Measurements from ENCODE around the gene HSFX4. TPM values are rescaled to one million over a fixed set of nuclear protein-coding genes. Genes with fewer than 3 reads are reported as not detected.
"Not testable (repeated sequence)": the region's sequence is repeated elsewhere in the genome, so short reads cannot be mapped to it uniquely, and the experiment has no call there.

HSFX4 gene
- total RNA-seq, 1 experiment from 2014 or later = not detected

DNA sequence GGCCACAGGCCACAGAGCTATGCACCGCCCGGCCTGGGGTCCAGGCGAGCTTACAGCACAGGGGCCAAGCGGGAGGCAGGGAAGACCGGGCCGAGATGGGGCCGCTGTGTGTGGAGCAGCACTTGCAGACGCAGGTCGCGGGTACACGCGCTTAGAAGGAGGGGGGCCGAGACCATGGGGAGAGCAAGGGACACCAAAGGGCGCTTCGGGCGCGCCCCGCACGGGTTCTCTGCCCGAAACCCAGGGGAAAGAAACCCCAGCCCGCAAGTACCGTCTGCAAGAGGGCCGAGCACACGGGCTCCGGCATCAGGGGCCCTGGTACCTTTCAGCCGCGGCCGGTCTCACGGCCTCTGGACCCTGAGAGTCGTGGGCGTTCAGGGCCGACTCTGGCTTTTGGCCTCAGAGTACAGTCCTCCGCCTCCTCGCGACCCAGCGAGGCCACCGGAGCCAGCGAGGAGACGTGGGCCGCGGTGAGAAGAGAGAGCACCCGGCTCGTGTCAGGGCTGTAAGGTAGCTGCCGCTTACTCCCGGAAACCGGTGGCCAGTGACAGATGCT, 8.6 kb downstream of the HSFX4 start:
- DNase-seq (ENCODE audit: low spot score) = no peak

DNA sequence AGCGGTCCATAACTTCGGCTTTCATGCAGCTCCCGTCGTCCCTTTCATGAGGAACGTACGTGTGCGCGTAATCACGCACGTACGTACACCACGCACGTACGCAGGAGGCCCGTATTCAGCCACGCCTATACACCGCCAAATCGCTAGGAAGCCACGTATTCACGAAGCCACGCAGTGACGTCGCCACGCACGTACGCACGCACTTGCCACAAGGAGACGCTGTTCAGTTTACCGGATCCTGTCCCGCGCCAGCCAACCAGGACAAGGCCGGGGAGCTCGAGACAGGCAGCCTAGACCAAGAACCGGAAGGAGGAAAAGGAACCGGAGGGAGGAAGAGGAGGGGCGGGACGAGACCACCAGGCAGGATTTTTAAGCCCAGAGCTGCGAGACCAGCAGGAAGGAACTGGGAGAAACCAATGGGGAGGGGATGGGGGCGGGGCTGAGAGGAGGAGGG, 9.1 kb downstream of the HSFX4 start, which contains the start of gene EOLA2:
TSS of gene EOLA2 (minus strand) at position 65 of the 454 bp plus-strand sequence. CDS start 4,617 bp downstream, outside the sequence.
- peak; percentile 97 for DNase-seq (ENCODE audit: low spot score)

DNA sequence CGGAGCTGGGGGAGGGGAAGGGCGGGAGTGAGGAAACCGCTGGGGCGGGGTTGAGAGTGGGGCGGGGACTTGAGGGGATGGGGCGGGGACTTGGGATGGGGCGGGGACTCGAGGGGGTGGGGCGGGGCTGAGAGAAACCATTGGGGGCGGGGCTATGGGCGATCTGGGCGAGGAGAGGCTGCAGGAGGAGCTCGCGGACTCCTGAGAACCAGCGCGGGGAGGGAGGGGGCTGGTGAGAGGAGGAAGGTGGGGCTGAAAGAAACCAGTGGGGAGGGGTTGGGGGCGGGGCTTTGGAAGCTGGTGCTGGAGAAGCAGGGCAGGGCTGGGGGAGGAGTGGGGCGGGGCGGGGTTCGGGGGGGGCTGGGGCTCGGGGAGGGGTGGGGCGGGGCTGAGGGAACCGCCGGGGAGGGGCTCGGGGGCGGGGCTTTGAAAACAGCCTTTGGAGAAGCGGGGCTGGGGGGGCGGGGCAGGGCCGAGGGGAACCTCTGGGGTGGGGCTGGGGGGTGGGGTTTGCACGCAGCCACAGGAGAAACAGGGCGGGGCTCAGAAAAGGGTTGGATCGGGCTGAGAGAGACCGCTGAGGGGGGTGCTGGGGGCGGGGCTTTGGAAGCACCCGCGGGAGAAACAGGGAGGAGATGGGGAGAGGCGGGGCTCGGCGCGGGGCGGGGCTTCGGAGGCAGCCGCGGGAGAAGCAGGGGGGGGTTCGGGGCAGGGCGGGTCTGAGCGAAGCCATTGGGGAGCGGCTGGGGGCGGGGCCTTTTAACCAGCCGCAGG, 9.7 kb downstream of the HSFX4 start:
- DNase-seq (ENCODE audit: low spot score) = peak; percentile 89

GRCh38 chrX:149939655-149939904, 10.2 kb downstream of the HSFX4 start:
- no peak for DNase-seq (ENCODE audit: low spot score)

- peak; percentile 98 for DNase-seq (ENCODE audit: low spot score)
Observed at GRCh38 chrX:149939905-149940673, 10.7 kb downstream of the HSFX4 start.

DNA sequence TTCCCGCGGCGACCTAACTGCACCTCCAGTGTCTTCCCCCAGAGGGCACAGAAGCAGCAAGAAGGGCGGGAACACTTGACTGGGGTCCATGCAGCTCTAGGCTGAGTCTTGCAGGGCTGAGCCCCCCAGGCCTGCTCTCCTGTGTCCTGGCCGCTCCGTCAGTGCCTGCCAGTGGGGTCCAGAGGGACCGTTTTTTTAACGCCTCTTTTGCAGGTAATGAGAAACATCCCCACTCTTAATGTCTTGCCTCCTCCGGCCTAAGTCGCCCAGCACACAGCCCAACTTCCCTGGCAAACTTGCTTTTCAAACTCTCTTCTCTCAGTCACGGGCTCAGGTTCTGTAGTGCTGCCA, 11.3 kb downstream of the HSFX4 start:
- not testable (repeated sequence) for DNase-seq (ENCODE audit: low spot score)

- DNase-seq (ENCODE audit: low spot score) = not testable (repeated sequence)
Observed at GRCh38 chrX:149945087-149945670, 15.8 kb downstream of the HSFX4 start.

DNA sequence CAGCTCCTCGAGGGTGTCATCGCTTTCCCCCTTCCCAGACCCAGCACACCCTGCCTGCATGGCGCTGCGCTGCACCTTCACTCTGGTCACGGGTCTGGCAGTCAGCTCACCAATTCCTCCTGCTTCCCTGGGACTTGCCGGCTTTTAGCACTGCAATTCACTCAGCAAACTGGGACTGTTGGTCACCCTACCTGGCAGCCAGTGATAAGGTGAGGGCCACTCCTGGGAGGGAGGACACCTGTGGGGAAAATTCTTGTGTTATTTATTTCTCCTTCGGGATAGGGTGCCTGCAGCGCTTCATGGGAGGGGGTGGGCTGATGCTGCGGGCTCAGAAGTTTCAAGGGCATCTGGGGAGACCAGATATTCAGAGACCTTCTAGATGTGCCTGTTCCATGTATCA, 16.4 kb downstream of the HSFX4 start:
- not testable (repeated sequence) for DNase-seq (ENCODE audit: low spot score)

DNA sequence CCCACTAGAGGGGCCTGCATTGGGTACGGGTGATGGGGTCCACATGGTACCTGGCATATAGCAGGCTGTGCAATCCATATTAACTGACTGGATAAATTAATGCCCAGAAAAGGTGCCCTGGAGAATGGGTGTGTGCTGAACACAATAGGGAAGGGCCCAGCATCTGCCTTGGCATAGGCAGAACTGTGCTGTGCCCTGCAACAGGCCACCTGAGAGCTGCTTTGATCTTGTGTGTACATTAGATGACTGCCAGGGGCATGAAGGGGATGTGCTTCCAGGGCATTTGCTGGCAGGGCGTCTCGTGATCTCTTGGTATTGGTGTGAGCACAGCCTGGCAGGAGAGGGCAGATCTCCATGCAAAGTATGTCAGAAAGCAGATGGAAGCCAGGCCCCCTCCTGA, 17.6 kb downstream of the HSFX4 start:
- DNase-seq (ENCODE audit: low spot score) = not testable (repeated sequence)

- DNase-seq (ENCODE audit: low spot score) = no peak
Observed at GRCh38 chrX:149948016-149948415, 18.6 kb downstream of the HSFX4 start.

DNA sequence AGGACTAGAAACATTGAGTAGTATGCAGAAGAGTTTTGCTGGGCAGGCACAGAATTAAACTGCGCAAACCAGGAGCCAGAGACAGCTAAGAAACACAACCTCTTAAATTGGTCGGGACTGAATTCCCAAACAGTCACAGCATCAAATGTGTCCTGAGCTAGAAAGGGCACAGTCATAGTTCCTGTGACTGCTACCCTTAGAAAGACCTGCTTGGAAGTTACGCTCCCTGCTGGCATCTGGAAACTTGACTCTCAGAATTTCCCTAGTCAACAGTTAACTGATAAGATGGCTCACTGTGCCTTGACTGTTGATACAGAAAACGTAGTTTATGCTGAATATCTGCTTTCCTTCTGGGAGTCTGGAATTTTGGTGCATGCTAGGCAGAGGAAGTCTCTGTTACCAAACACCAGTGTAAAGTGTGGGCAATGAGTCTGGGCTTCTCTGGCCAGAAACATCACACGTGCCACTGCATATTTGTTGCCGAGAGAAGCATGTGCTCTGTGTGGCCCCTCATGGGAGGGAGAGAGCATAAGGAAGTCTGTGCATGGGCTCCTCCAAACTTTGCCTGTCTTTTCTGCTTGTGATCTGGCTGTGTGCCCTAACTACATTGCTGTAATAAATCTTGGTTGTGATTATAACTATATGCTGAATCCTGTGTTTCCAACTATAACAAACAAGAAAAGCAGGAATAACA, 20.5 kb downstream of the HSFX4 start:
- DNase-seq (ENCODE audit: low spot score) = no peak

DNA sequence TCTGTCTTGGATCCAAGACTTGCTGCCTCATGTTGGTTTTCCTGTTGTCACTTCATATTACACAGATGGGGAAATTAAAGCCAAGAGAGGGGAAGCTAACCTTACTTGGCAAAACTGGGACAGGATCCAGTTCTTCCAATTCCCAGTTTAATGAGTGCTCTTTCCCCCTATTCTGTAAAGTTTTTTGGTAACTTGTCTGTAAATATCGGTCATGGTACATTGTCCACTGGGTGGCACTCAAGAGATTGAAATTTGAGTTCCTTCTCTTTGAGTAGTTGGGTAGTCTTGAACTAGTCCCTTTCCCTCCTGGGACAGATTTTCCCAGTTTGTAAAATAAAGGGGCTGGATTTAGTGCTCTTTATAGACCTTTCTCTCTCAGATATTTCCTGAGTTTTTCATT, 21.3 kb downstream of the HSFX4 start:
- DNase-seq (ENCODE audit: low spot score) = peak; percentile 39

DNA sequence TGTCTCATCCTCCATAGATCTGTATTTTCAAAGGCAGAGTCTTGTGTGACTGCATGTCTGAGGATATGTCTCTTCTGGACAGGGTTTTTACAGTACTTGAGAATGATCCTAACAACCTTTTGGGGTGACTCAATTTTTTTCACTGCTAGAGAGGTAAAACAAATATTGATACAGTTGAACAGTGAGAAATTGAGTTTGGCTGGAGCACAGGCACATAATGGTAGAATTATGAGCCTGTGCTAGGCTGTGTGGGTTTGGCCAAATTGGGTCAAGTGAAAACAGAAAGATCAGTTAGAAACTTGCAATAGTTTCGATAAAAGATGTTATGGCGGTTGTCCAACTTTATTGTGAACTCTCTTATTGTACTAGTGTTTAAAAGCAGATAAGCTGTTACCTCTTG, 32.2 kb downstream of the HSFX4 start:
- DNase-seq (ENCODE audit: low spot score) = no peak

GRCh38 chrX:149962010-149962409, 32.6 kb downstream of the HSFX4 start:
- DNase-seq (ENCODE audit: low spot score) = no peak

DNA sequence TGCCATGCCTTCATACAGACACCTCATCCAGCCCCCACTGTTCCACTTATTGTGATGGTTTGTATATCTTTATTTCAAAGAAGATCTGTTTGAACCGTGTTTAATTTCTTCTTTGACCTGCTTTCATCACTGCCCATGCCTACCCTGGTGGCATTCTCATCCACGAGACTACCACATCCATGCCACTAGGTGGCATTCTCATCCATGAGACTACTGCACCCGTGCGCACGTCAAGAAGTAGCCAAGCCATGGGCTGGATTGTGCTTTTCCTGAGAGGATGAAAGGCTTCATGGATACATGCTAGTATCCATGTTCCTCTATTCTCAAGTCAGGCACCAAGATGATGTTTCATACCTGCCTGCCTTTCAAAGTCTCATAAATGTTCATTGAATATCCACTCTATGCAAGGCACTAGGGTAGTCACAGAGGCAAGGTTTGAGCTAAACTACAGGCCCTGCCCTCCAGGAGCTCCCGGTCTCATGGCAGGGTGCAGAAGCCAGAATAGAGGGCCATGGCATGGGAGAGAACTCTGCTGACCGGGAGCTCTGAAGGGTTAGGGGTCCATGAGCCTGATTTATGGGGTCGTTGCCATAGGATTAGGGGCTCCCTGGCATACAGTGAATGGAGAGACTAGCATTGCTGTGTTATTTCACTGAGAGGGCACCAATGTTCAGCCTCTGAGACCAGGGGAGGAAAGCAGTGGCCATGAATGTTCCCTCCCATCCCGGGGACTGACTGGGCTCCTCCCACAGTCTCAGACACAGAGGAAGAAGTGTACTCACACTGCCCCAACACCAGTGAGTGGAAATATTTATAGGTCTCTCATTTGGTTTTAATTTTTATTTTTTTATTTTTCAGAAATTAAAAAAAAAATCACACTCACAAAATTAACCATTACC, 33.7 kb downstream of the HSFX4 start:
- DNase-seq (ENCODE audit: low spot score) = peak; percentile 64

DNA sequence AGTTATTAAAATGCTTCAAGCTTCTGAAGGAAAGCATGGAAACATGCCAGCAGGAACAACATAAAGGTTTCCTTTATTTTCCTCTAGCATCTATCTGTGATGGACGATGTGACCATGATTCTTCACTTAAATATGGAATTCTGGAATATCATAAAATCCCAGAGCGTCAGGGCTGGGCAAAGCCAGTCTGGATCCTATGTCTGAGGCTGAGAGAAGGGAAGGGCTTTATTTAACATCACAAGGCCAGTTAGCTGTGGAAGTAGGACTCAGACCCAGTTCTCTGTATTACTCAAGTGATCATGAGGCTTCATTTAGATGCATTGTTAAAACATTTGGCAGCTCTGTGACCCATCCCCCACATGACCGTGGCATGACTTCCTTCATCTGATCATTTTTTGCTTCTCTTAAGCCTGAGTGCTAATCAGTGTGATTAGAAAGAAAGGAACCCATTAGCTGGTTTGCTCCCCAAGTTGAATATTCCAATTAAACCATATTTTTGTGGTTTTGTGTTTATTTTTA, 49.8 kb downstream of the HSFX4 start:
- no peak for DNase-seq (ENCODE audit: low spot score)

All from A172 (cell line).